CD4-positive, alpha-beta T cell treated with Interleukin-12 subunit alpha and Interleukin-12 subunit beta, for 1 hour (primary cell): Measurements from ENCODE around the gene INPP5J.
"Not testable (repeated sequence)": the region's sequence is repeated elsewhere in the genome, so short reads cannot be mapped to it uniquely, and the experiment has no call there.

ENCODE experiments used
- DNase-seq: peaks from one replicate; pipeline ENCODE4 v3.0.0-alpha.2; 2020

Gene INPP5J

DNA sequence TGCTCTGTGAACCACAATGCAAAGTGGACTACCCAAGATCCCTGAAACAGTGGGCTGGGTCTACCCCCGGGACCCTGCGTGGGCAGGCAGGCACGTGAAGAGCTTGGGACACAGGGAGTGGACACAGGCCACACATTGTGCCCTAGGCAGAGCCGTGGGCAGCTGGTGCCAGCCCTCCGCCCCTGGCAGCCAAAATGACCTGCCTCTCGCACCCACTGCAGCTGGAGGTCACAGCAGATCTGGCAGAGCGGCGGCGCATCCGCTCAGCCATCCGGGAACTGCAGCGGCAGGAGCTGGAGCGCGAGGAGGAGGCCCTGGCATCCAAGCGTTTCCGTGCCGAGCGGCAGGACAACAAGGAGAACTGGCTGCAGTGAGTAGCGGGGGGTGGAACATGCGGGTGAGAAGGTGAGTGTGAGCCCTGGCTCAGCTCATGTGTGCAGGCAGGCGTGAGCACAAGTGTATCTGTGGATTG lies 35.0 kb upstream of the INPP5J start:
- no peak for DNase-seq

DNA sequence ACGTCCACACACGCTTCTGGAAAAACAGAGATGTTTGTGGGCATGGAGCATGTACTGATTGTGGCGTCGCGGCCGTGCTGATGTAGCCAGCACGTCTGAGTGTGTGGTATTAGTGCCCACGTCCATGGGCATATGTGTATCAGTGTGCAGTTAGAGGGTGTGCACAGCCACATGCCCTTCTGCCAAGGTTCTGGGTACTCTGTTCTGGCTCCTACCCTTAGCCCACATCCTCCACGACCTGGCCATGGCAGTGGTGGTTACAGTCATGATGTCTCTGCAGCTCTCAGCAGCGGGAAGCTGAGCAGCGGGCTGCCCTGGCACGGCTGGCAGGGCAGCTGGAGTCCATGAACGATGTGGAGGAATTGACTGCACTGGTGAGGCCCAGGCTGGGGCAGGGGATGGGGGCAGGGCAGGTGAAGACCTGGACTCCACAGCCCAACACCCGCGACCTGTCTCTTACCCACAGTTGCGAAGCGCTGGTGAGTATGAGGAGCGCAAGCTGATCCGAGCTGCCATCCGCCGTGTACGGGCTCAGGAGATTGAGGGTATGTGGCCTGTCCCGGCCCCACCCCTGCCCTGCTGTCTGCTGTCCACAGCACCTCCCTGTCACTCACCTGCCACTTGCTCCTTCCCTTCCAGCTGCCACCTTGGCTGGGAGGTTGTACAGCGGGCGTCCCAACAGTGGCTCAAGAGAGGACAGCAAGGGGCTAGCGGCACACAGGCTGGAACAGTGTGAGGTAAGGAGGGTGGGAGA lies 34.4 kb upstream of the INPP5J start:
- DNase-seq = no peak

DNA sequence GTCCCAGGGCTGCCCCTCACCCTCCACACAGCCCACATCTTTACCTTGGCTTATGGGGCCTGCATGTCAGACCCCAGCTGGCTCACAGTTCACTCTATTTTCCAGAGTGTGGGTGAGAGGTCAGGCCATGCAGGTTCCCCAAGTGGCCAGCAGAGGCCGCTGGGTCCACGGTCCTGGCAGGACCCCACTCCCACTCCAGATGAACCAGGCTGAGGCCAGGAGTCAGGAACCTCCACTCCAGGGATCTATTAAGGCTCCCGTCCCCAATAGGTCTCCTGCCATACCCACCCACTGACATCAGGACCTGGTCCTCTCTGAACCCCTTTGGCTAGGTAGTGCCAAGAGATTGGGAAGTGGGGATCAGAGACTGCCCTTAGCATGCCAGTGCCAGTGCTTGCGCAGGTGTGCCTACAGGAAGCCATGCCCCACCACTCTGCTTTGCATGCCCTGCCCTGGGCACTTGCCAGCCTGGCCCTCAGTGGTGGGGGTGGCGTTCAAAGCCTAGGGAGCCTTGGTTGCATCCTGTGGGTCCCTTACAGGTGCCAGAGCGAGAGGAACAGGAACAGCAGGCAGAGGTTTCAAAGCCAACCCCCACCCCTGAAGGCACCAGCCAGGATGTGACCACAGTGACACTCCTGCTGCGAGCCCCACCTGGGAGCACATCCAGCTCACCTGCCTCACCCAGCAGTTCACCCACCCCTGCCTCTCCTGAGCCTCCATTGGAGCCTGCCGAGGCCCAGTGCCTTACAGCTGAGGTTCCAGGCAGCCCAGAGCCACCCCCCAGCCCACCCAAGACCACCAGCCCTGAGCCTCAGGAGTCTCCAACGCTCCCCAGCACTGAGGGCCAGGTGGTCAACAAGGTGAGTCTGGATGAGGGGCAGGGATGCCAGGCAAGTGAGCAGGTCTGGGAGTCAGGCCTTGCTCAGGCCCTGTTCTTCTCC lies 33.3 kb upstream of the INPP5J start:
- peak; percentile 56 for DNase-seq

DNA sequence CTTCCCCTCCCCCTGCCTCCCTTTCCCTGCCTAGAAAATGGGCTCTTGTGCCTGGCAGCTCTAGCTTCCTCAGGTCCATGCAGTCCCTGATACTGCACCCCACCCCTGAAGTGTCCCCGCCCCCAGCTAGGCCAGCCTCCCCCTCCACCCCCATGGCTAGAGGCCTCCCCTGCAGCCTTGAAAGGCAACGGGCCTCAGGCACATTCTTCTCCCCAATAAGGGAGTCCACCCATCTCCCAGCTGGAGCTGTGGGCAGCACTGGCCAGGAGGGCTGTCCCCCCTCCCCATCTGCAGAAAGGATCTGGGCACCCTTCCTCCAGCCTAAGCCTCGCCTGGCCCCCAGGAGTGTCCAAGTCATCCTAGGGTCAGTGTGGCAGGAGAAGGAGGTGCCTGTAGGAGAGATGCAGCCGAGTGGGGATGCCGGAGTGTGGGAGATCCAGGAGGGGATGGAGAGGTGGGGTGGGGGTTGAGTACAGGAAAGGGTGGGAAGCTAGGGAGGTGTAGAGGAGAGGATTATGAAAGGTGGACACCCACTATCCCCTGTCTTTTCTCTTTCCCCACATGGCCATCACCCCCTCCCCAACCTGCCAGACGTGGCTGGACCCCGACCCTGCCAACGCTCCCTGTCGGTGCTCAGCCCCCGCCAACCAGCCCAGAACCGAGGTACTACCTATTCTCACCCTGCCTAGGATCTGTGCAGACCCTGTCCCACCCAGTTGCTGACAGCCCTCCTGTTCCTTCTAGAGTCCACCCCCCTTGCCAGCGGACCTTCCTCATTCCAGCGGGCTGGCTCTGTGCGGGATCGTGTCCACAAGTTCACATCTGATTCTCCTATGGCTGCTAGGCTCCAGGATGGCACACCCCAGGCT lies 32.3 kb upstream of the INPP5J start:
- DNase-seq = no peak

DNA sequence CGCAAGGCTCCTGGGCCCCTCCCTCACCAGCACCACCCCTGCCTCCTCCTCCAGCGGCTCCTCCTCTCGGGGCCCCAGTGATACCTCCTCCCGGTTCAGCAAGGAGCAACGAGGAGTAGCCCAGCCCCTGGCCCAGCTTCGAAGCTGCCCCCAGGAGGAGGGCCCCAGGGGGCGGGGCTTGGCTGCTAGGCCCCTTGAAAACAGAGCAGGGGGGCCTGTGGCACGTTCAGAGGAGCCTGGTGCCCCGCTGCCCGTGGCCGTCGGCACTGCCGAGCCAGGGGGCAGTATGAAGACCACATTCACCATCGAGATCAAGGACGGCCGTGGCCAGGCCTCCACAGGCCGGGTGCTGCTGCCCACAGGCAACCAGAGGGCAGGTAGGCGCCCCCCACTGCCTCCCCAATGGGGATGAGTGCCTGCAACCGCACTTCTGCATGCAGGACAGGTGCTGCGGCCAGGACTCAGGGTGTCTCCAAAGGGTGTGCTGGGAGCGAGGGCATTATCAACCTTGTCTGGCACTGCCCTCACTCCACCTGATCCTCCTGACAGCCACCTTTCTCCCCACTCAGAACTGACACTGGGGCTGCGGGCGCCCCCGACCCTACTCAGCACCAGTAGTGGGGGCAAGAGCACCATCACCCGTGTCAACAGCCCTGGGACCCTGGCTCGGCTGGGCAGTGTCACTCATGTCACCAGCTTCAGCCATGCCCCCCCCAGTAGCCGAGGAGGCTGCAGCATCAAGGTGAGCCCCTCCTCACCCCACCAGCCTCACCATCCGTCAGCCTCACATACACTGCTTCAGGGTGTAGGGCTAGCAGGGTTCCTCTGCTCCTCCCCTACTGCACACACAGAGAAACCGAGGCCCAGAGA lies 31.4 kb upstream of the INPP5J start:
- no peak for DNase-seq

DNA sequence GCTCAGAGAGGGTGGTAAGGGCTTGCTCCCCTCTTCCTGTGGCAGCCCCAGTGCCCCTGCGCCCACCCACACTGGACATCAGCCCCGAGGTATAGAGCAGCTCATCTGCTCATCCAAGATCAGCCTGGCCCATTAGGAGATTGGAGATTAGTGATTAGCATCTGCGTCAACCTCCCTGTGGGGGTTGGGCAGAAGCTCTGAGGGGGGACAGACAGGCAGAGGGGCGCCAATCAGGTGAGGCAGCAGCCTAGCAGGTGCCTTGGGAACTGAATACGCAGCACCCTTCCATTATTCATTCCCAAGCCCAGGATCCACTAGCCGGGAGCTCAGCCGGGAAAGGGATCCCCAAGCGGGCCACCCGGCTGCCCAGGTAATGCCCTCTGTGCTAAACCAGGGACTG lies 30.6 kb upstream of the INPP5J start:
- DNase-seq = no peak

DNA sequence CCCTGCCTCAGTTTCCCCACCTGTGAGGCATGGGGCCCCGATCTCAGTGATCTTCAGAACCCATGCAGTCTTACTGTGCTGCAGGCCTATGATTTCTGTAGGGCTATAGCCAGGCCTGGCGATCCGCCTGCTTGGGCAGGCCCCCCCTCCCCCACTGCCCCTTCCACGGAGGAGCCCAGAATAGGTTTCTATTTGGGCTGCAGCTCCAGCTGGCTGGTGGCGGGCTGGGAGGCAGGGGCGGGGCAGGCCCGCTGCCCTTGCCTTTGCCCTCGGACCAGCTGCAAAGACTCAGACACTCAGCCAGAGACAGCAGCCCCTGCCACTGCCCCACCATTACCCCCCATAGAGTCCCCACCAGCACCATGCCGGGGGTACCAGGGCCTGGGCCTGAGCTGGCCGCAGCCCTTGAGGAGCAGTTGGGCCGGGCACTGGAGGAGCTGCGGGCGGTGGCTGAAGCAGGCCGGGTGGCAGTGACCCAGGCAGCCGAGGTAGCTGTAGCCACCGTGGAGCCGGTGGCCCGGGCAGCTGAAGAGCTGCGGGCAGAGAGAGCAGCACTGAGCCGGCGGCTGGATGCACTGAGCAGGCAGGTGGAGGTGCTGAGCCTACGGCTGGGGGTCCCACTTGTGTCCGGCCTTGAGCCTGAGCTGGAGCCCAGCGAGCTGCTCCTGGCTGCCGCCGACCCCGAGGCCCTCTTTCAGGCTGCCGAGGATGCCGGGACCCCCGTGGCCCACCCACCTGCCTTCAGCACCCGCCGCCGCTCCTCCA lies 29.5 kb upstream of the INPP5J start:
- no peak for DNase-seq

DNA sequence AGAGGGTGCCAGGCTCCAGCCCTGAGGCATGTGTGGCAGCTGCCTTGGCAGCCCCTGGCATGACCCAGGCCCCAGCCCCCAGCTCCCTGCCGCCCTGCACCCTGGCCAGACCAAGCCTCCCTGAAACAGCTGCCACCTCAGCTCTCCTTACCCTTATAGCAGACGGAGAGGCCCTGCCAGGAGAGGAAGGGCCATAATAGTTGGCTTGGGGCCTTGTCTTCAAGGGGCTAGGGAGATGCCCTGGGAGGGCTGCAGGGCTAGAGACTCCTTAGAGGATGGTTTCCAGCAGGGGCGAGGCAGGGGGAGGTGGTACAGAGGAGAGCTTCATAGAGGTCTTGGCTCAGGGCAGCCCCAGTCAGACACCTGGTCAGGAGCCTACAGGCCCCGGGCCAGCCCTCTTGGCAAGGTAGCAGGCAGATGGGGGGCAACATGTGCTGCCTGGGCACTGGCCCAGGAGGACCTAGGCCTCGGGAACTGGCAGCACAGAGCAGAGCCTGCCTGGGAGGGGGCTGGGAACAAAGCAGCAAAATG lies 28.7 kb upstream of the INPP5J start:
- DNase-seq = no peak

DNA sequence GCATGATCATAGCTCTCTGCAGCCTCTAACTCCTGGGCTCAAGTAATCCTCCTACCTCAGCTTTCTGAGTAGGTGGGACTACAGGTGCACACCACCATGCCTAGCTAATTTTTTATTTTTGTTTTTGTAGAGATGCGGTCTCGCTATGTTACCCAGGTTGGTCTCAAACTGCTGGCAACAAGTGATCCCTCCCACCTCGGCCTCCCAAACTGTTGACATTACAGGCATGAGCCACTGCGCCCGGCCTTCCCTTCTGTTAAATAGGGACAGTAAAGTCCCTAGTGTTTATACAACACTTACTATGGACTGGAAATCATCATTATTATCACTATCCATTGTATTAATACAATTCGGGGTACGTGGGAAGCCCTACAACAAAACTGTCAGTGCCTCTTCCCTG lies 28.0 kb upstream of the INPP5J start:
- no peak for DNase-seq

DNA sequence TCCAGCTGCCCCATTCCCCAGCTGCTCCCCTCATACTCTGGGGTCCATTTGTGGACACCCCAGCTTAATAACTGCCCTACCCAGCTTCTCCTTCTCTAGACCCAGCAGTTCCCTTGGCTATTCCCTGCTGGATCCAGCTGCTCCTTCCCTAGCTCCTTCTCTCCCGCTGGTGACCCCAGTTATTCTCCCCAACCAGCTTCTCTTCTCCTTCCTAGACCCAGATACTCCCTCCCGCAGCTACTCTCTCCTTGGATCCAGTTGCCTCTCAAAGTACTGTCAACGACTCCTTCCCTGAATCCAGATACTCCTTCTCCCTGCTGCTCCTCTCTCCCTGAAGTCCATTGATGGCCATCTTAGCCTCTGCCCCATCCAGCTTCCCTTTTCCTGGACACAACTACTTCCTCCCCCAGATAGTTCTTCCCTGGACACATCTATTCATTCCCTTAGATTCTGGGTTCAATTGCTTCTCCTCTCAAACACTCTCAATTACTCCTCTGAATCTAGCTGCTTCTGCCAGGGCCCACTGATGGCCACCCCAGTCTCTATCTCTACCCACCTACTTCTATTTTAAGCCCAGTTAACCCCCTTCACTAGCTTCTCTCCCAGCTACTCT lies 27.0 kb upstream of the INPP5J start:
- no peak for DNase-seq

DNA sequence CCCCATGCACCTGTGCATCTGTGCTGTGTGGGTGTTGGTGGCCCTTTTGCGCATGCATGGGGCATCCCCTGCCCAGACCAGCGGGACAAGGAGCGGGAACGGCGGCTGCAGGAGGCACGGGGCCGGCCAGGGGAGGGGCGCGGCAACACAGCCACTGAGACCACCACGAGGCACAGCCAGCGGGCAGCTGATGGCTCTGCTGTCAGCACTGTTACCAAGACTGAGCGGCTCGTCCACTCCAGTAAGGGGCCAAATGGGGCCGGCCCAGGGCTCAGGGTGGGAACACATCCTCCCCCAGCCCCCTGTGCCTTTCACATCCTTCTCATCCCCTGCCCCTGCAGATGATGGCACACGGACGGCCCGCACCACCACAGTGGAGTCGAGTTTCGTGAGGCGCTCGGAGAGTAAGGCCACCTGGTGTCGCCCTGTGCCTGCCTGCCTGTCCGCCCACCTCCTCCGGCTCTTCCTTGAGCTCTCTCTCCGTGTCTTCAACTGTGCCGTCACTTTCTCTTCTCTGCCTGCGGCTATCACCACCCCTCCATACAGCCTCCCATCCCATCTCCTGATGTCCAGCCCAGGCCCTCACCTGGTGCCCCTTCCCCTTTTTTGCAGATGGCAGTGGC lies 26.0 kb upstream of the INPP5J start:
- no peak for DNase-seq

DNA sequence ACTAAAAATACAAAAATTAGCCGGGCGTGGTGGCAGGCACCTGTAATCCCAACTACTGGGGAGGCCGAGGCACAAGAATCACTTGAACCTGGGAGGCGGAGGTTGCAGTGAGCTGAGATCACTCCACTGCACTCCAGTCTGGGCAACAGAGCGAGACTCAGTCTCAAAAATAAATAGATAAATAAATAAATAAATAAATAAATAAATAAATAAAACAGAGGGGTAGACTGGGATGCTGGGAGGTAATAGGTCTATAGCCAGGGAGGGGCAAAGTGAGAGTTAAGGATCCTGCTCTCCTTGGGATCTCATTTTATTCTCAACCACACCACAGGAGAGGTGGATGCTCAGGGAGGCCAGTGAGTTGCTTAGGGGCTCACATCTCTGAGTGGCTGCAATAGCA lies 25.2 kb upstream of the INPP5J start:
- DNase-seq = not testable (repeated sequence)

DNA sequence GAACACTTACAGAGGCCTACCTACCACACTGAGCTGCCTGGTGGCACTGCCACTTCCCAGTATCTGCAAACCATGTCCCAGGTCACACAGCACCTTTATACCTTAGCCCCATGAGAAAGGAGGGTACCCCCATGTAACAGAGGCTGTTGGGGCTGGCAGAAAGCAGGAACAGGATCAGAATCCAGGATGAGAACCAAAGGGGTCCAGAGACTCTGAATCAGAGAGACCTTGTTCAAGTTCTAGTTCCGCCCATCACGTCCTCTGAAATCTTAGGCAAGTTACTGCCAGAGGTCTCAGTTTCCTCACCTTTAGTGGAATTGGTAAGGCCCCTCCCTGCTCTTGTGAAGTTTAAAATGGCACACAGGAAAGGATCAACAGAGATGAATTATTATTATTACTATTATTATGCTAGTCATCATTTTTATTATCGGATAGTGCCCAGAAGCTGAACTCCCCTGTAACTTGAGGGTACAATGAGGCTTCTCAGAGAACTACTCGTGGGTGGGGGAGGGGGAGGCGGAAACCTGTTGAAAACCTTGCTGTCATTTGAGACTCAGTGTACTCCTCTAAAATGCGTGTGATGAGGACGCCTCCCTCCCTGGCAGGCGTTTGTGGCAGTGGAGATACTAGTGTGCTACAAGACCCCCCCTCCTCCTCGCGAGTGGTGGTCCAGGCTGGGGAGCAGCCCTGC lies 24.7 kb upstream of the INPP5J start:
- no peak for DNase-seq

DNA sequence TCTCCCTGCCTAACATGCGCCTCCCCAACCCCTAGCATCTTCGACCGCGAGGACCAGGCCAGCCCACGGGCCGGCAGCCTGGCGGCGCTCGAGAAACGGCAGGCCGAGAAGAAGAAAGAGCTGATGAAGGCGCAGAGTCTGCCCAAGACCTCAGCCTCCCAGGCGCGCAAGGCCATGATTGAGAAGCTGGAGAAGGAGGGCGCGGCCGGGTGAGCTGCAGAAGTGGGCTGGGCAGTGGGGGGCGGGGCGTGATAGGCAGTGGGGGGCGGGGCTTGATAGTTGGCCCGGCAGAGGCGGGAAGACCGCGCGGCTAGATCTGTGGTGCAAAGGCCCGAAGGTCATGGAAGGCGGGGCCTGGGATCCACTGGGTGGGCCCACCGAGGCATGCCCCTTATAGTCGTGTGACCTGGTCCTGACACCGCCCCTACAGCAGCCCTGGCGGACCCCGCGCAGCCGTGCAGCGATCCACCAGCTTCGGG lies 24.1 kb upstream of the INPP5J start:
- DNase-seq = no peak

DNA sequence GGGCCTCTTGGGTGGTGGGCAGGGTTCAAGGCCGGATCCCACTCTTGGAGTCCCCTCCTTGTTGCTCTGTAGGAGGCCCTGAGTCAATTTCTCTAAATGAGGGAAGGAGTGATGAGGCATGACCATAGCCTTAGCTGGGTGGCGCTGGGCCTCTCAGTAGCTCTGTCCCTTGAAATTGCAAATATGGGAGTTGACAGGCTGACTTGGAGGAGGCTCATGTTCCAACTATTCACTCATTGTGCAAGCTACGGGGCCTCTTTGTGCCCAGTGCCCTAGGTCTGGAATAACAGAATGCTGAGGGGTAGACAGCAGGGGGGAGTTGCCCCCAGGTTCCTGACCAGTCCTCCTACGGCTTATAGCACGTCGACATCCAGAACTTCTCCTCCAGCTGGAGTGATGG lies 23.4 kb upstream of the INPP5J start:
- no peak for DNase-seq

DNA sequence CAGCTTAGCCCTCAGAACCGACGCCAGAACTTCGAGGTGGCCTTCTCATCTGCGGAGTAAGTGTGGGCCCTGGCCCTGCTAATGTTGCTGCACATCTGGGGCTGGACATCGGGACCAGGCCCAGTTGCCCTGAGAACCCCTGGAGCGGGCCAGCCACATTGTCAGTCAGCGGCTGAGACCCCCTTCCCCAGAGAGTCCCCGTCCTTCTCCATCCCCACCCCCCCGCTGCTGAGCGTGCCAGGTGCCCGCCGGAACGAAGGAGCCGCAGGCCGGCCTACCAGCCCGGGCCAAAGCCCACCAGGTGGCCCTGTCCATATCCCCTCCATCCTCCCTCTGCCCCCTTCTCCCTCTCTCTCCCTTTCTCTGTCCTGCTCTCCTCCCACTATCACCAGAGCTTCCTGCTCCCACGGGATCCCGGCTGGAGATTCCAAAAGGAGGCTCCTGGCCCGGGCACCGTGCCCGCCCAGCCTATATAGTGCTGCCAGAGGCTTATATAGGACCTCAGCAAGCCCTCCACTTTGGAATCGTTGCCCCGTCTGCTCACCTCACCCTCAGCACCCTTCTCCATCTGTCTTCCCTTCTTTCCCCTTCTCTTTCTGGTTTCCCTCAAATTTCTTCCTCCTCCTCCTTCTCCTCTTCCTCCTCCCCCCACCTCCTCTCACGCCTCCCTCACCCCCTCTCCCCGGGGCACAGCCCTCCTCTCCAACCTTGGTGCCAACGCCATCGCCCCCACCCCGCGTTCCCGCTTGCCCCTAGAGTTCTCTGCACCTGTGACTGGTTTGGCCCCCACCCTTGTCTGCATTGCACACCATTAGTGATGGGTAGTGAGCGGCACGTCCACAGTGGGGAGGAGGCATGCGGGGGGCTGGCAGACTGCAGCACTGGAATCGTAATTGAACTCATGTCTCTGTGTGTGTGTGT lies 22.7 kb upstream of the INPP5J start:
- no peak for DNase-seq

DNA sequence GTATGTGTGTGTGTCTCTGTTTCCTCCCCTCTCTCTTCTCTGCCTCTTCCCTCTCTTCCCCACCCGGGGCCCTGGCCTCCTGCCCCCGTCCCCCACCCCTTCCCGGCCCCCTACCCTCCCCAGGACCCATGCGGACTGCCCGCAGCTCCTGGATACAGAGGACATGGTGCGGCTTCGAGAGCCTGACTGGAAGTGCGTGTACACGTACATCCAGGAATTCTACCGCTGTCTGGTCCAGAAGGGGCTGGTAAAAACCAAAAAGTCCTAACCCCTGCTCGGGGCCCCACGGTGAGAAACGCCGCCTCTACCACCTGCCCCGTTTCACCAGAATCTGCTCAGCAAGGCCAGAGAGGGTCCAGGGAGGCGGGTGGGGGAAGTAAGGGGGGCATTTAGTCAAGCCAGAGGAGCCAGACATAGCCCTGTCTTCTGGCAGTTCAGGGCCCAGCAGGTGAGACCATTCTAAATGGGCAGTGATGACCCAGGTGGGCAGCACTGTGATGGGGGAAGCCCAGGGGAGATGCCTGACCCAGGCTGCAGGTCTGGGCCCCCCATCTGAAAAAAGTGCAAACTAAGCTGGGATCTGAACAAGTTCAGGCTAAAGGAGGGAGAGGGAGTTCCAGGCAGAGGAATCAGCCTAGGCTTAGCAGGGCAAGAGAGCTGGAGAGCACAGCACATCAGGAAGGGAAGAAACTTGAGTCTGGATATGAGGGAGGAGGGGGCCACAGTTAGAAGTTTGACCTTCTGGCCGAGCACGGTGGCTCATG lies 21.8 kb upstream of the INPP5J start:
- DNase-seq = no peak
